GM10248 (cell line): ENCODE measurements around the gene ATP5PF.

Source experiments
- CTCF ChIA-PET: fragments of 300-600 bp; sonication (Branson Sonifier 250); formaldehyde crosslinking; extraction: SDS; loops from one replicate; lab custom pipeline; 2021; ENCODE audit warnings: antibody characterized with exemption; lab: Yijun Ruan, JAX
- POLR2A ChIA-PET: fragments of 350-650 bp; sonication (Branson Sonifier 250); formaldehyde crosslinking; extraction: SDS; loops from one replicate; lab custom pipeline; 2020; ENCODE audit warnings: antibody characterized with exemption; lab: Yijun Ruan, JAX
- DNase-seq: peaks from one replicate; pipeline ENCODE4 v3.0.0; 2012; ENCODE audit errors: extremely low spot score
- CTCF ChIP-seq: IDR thresholded peaks from 2 replicates; pipeline ENCODE4 v1.5.1; 2012; ENCODE audit warnings: mild to moderate bottlenecking, low read depth; ENCODE audit errors: extremely low read depth, missing control alignments, control extremely low read depth

ATP5PF gene

GRCh38 chr21:25750085-25750484, 15.4 kb upstream of the ATP5PF start:
- CTCF ChIA-PET = interaction anchor here (1.3 to 3.8 kb wide), 5 partner anchors 9 to 112 kb away, joined by 3 to 13 read pairs (median 3); partner anchors contain the start of genes ATP5PF and GABPA
- no peak for TF ChIP-seq CTCF
- no peak for DNase-seq
- POLR2A ChIA-PET = no interaction called here

GRCh38 chr21:25744854-25745253, 10.2 kb upstream of the ATP5PF start:
- POLR2A ChIA-PET = no interaction called here
- no peak for DNase-seq
- CTCF ChIA-PET = interaction anchor here (1.2 to 3.0 kb wide), 3 partner anchors 10 to 137 kb away, joined by 3 to 13 read pairs (median 7); partner anchors contain the start of gene MRPL39
- TF ChIP-seq CTCF = no peak

GRCh38 chr21:25742900-25743299, 8.2 kb upstream of the ATP5PF start:
- CTCF ChIA-PET = interaction anchor here (1.2 to 3.0 kb wide), 2 partner anchors 12 to 135 kb away, joined by 3 to 13 read pairs; partner anchors contain the start of gene MRPL39
- no peak for DNase-seq
- POLR2A ChIA-PET = no interaction called here
- no peak for TF ChIP-seq CTCF

- no peak for DNase-seq
- POLR2A ChIA-PET = no interaction called here
- CTCF ChIA-PET = interaction anchor here (0.9 to 1.3 kb wide), 2 partner anchors 10 to 25 kb away, joined by 3 read pairs; no protein-coding TSS in a partner anchor
- no peak for TF ChIP-seq CTCF
Observed at GRCh38 chr21:25737421-25737820, 2.7 kb upstream of the ATP5PF start.

- DNase-seq = peak; percentile 74
- CTCF ChIA-PET = interaction anchor here (0.9 to 1.7 kb wide), 7 partner anchors 12 to 128 kb away, joined by 3 to 8 read pairs (median 3); no protein-coding TSS in a partner anchor
- no peak for TF ChIP-seq CTCF
- POLR2A ChIA-PET = interaction anchor here (0.5 kb wide), 1 partner anchor 155 kb away, joined by 3 read pairs; no protein-coding TSS in a partner anchor
Observed at GRCh38 chr21:25735646-25736597, 1.2 kb upstream of the ATP5PF start.

GRCh38 chr21:25734654-25734903, 125 bp downstream of the ATP5PF start:
- POLR2A ChIA-PET = interaction anchor here (1.1 kb wide), 1 partner anchor 96 kb away, joined by 3 read pairs; no protein-coding TSS in a partner anchor
- TF ChIP-seq CTCF = no peak
- DNase-seq = no peak
- CTCF ChIA-PET = interaction anchor here (0.7 to 1.7 kb wide), 8 partner anchors 9 to 435 kb away, joined by 3 to 8 read pairs (median 3); no protein-coding TSS in a partner anchor
